Fibroblast of lung (primary cell): Measurements from ENCODE around the gene DDX60.

ENCODE experiments used
- CTCF ChIP-seq, 2 donors: IDR thresholded peaks in 1 of 2; conservative IDR thresholded peaks in 1 of 2; 1 replicate in 1 of 2; 2 replicates in 1 of 2; pipeline ENCODE4 v1.5.1; 2011 to 2012; ENCODE audit warnings: low read length in 2 of 2, control low read depth in 1 of 2, inconsistent platforms in 1 of 2, low read depth in 1 of 2, mild to moderate bottlenecking in 1 of 2
- EZH2 ChIP-seq: IDR thresholded peaks from 2 replicates; pipeline ENCODE4 v1.5.1; 2012; ENCODE audit warnings: low read length, control low read depth, mild to moderate bottlenecking; ENCODE audit errors: missing control alignments

GRCh38 chr4:168306476-168306875 is 12.1 kb downstream of the DDX60 start:
- TF ChIP-seq CTCF (conservative IDR thresholded peaks at IDR 0.05 in 1 of 2, IDR thresholded peaks at IDR 0.05 in 1 of 2; ENCODE audit: low read depth in 1 of 2, low read length in 2 of 2) (no peak), EZH2 (no peak)
